GM18870 (cell line): Measurements from ENCODE around the gene PLD6.
"Not testable (repeated sequence)": the region's sequence is repeated elsewhere in the genome, so short reads cannot be mapped to it uniquely, and the experiment has no call there.

ENCODE experiments used
- ATAC-seq: cut with Tn5 transposase; IDR thresholded peaks from one replicate; pipeline ENCODE4 v1.9.1; 2021; ENCODE audit warnings: moderate library complexity; ENCODE audit not compliant: unreplicated experiment

Gene PLD6

GRCh38 chr17:17179371-17179827, 26.7 kb downstream of the PLD6 start:
- no peak for ATAC-seq

- ATAC-seq: no peak
Observed at GRCh38 chr17:17177176-17177575, 29.0 kb downstream of the PLD6 start.

GRCh38 chr17:17176341-17176740, 29.8 kb downstream of the PLD6 start:
- no peak for ATAC-seq

- ATAC-seq: no peak
Observed at GRCh38 chr17:17175917-17176316, 30.2 kb downstream of the PLD6 start.

- ATAC-seq: no peak
Observed at GRCh38 chr17:17175340-17175739, 30.8 kb downstream of the PLD6 start.

- ATAC-seq: no peak
Observed at GRCh38 chr17:17173921-17174320, 32.2 kb downstream of the PLD6 start.

GRCh38 chr17:17172990-17173389, 33.1 kb downstream of the PLD6 start:
- no peak for ATAC-seq

- ATAC-seq: no peak
Observed at GRCh38 chr17:17172001-17172939, 33.9 kb downstream of the PLD6 start.

- ATAC-seq: no peak
Observed at GRCh38 chr17:17171186-17171585, 34.9 kb downstream of the PLD6 start.

- ATAC-seq: no peak
Observed at GRCh38 chr17:17170346-17170985, 35.7 kb downstream of the PLD6 start.

GRCh38 chr17:17169396-17169795, 36.7 kb downstream of the PLD6 start:
- ATAC-seq: no peak

GRCh38 chr17:17168401-17168800, 37.7 kb downstream of the PLD6 start:
- ATAC-seq: no peak

GRCh38 chr17:17167986-17168385, 38.1 kb downstream of the PLD6 start:
- ATAC-seq: no peak

GRCh38 chr17:17167356-17167755, 38.8 kb downstream of the PLD6 start:
- no peak for ATAC-seq

- ATAC-seq: no peak
Observed at GRCh38 chr17:17166446-17166845, 39.7 kb downstream of the PLD6 start.

GRCh38 chr17:17165666-17166308, 40.3 kb downstream of the PLD6 start:
- no peak for ATAC-seq

GRCh38 chr17:17164676-17165075, 41.5 kb downstream of the PLD6 start:
- ATAC-seq: no peak

- ATAC-seq: no peak
Observed at GRCh38 chr17:17164156-17164555, 42.0 kb downstream of the PLD6 start.

- no peak for ATAC-seq
Observed at GRCh38 chr17:17161759-17162158, 44.4 kb downstream of the PLD6 start.

- ATAC-seq: no peak
Observed at GRCh38 chr17:17161121-17161520, 45.0 kb downstream of the PLD6 start.

- ATAC-seq: no peak
Observed at GRCh38 chr17:17159571-17159970, 46.6 kb downstream of the PLD6 start.

GRCh38 chr17:17158506-17158905, 47.6 kb downstream of the PLD6 start:
- ATAC-seq: not testable (repeated sequence)
